ENCODE data around the gene SCYGR7.

DNA sequence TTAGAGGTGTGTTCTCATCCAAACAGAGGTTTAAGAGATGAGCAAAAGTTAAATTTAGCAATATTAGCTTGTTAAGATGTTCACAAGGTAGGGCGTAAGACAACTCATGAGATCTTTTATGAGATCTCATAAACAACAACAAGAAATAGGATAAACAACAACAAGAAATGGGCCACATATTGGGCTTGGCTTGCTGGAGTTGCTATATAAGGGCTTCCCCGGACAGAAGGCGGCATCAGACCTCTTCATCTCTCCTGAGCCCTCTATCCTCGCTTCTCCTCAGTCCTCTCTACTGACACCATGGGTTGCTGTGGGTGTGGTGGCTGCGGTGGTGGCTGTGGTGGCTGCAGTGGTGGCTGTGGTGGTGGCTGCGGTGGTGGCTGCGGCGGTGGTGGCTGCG is 17.5 kb downstream of the SCYGR7 start, which contains the start of gene SCYGR8:
- TF ChIP-seq, protein P1, sequence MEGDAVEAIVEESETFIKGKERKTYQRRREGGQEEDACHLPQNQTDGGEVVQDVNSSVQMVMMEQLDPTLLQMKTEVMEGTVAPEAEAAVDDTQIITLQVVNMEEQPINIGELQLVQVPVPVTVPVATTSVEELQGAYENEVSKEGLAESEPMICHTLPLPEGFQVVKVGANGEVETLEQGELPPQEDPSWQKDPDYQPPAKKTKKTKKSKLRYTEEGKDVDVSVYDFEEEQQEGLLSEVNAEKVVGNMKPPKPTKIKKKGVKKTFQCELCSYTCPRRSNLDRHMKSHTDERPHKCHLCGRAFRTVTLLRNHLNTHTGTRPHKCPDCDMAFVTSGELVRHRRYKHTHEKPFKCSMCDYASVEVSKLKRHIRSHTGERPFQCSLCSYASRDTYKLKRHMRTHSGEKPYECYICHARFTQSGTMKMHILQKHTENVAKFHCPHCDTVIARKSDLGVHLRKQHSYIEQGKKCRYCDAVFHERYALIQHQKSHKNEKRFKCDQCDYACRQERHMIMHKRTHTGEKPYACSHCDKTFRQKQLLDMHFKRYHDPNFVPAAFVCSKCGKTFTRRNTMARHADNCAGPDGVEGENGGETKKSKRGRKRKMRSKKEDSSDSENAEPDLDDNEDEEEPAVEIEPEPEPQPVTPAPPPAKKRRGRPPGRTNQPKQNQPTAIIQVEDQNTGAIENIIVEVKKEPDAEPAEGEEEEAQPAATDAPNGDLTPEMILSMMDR (IDR thresholded peaks at IDR 0.05; ENCODE audit: insufficient read depth, low read length, poor library complexity, severe bottlenecking): no peak
- no peak for TF ChIP-seq EZH2phosphoT487 (conservative IDR thresholded peaks at IDR 0.05; ENCODE audit: low read length)

Data from SU-DHL-6 (cell line).